HG02798 (cell line): ENCODE measurements around the gene KNDC1.

Source experiments
- ATAC-seq: cut with Tn5 transposase; IDR thresholded peaks from one replicate; pipeline ENCODE4 v1.9.1; 2021; ENCODE audit warnings: mild to moderate bottlenecking; ENCODE audit not compliant: unreplicated experiment, poor library complexity

Gene KNDC1

GRCh38 chr10:133201948-133202725, 42.1 kb downstream of the KNDC1 start:
- ATAC-seq: no peak

GRCh38 chr10:133202778-133203651, 43.0 kb downstream of the KNDC1 start:
- ATAC-seq: no peak

GRCh38 chr10:133203652-133204195, 43.7 kb downstream of the KNDC1 start:
- no peak for ATAC-seq

- ATAC-seq: no peak
These were observed 44.4 kb downstream of the KNDC1 start for GRCh38 chr10:133204226-133205015.

GRCh38 chr10:133205146-133205545, 45.1 kb downstream of the KNDC1 start:
- no peak for ATAC-seq

- ATAC-seq: no peak
These were observed 46.5 kb downstream of the KNDC1 start for GRCh38 chr10:133206356-133207040.

- no peak for ATAC-seq
These were observed 47.1 kb downstream of the KNDC1 start for GRCh38 chr10:133207041-133207600.

- no peak for ATAC-seq
These were observed 47.6 kb downstream of the KNDC1 start for GRCh38 chr10:133207627-133208026.

GRCh38 chr10:133208466-133208865, 48.4 kb downstream of the KNDC1 start:
- no peak for ATAC-seq

GRCh38 chr10:133209117-133209516, 49.1 kb downstream of the KNDC1 start:
- no peak for ATAC-seq

GRCh38 chr10:133209641-133210040, 49.6 kb downstream of the KNDC1 start:
- ATAC-seq: no peak

- no peak for ATAC-seq
These were observed 50.5 kb downstream of the KNDC1 start for GRCh38 chr10:133210398-133211140.

- no peak for ATAC-seq
These were observed 51.3 kb downstream of the KNDC1 start for GRCh38 chr10:133211141-133211830.

GRCh38 chr10:133211959-133212852, 52.2 kb downstream of the KNDC1 start:
- ATAC-seq: no peak

GRCh38 chr10:133212853-133213494, 53.0 kb downstream of the KNDC1 start:
- no peak for ATAC-seq

GRCh38 chr10:133213641-133214467, 53.8 kb downstream of the KNDC1 start:
- ATAC-seq: no peak
